ENCODE results near the gene TNS3.
A peak's percentile ranks its signal among the peaks of the same experiment; 100 is the strongest.

DNA sequence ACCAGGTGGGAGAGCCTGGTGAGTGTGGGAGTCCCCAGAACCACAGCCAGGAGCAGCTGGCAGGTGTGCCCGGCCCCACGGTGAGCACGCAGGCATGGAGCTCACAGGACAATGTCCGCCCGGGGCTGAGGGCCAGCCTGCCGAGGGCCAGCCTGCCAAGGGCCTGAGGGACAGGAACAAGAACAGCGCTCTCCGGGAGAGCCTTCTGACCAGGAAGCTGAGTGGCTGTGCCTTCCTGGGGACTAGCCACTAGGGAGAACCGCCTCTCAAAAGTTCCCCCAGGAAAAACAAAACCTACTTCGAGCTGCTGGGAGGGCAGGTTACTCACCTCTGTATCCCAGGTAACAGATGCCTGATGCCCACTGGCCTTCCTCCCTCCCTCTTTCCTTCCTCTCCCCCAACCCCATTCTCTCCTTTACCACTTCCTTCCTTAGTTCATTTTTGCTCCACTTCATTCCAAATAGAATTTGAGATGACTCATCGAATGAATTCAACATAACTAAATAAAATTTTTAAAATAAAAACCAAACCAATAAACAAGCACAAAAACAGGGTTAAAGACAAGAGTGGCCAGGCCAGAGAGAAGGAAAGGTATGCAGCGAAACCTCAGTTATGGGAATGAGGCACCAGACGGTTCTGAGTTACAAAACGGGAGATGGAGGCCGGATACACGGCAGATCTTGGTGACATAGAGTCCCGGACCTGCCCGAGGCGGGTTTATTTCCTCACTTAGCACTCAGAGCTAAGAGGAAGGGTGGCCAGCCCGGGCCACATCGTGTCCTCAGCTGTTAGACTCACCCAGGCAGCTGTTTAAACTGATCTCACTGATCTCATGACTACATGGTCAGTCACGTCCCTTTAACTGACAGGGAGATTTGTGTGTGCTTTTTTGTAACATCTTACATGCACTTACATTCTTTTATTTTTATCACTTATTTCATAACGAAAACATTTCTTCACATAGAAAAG, 128.5 kb downstream of the TNS3 start:
- TF ChIP-seq, protein P1, sequence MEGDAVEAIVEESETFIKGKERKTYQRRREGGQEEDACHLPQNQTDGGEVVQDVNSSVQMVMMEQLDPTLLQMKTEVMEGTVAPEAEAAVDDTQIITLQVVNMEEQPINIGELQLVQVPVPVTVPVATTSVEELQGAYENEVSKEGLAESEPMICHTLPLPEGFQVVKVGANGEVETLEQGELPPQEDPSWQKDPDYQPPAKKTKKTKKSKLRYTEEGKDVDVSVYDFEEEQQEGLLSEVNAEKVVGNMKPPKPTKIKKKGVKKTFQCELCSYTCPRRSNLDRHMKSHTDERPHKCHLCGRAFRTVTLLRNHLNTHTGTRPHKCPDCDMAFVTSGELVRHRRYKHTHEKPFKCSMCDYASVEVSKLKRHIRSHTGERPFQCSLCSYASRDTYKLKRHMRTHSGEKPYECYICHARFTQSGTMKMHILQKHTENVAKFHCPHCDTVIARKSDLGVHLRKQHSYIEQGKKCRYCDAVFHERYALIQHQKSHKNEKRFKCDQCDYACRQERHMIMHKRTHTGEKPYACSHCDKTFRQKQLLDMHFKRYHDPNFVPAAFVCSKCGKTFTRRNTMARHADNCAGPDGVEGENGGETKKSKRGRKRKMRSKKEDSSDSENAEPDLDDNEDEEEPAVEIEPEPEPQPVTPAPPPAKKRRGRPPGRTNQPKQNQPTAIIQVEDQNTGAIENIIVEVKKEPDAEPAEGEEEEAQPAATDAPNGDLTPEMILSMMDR (IDR thresholded peaks at IDR 0.05), result no peak
- TF ChIP-seq EP300 (IDR thresholded peaks at IDR 0.05), result no peak
- peak in 2 of 4 donors; percentile 28 to 48 for TF ChIP-seq POLR2AphosphoS5 (IDR thresholded peaks at IDR 0.05)
